Stimulated activated CD4-positive, alpha-beta T cell treated with anti-CD3 and anti-CD28 coated beads, Interleukin-1b, Interleukin-23, amount 100 ng/mL, for 24 hours (primary cell): ENCODE data around the gene QKI.
A peak's percentile ranks its signal among the peaks of the same experiment; 100 is the strongest.
"Not testable (repeated sequence)": the region's sequence is repeated elsewhere in the genome, so short reads cannot be mapped to it uniquely, and the experiment has no call there.

ENCODE experiments used
- DNase-seq, 4 experiments: peaks; one replicate each; pipeline ENCODE4 v3.0.0-alpha.2; 2020; ENCODE audit warnings: low read depth in 4 of 4, low spot score in 1 of 4

QKI gene

GRCh38 chr6:163414117-163414945 lies at the start of gene QKI:
Gene QKI (plus strand): TSS chr6:163414718. CDS start chr6:163415194, 476 bp downstream.
- DNase-seq = peak; percentile 56 to 73 (median 64)

GRCh38 chr6:163366288-163366687 lies 48.2 kb upstream of the QKI start:
- no peak for DNase-seq

DNA sequence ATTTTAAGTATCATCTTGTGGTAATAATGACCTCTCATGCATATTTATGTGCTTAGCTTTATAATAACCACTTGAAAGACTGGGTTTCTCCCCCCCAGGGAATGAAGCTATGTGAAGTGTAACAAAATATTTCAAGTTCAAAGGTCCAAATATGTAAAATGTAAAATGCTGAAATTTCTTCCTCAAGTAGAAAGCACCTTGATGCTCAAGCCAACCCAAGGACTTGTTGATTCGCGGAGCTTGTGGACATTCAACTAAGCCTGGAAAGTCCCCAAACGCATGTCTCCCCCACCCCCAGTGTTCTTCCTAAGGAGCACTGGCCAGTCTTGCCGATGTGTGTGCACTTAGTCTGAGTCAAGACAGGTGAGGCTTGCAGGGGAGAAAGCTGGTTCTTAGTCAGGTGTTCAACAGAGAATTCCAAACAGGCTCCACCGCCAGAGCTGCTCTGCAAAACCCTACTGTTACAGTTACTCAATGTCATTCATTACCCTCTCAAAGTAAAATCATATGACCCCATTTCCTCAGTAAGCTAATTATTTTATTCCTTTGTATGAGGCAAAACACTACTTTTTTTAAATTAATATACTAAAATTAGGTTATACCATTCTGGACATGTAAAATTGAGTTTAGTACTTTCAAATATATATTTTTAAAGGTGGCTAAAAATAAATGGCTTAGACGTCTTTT lies 46.9 kb upstream of the QKI start:
- DNase-seq = no peak

DNA sequence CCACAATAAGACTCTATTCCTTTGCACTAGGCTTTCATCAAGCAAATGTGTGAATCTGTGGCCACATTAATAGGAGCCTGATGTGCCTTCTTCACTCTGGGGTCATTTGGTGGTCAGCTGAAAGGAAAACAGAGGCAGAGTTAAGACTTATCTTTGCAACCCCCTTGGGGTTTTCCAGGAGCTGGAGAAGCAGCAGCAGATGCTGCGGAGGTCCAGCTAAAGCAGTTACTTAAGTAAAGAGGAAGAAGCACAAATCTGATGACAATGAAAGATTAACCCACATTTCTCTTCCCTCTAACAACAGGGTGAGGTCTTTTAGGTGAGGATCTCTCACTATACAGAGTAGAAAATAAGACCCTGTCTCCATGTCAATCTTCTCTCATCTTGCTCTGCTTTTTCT lies 45.4 kb upstream of the QKI start:
- DNase-seq = no peak

GRCh38 chr6:163369628-163370365 lies 44.7 kb upstream of the QKI start:
- DNase-seq = no peak

DNA sequence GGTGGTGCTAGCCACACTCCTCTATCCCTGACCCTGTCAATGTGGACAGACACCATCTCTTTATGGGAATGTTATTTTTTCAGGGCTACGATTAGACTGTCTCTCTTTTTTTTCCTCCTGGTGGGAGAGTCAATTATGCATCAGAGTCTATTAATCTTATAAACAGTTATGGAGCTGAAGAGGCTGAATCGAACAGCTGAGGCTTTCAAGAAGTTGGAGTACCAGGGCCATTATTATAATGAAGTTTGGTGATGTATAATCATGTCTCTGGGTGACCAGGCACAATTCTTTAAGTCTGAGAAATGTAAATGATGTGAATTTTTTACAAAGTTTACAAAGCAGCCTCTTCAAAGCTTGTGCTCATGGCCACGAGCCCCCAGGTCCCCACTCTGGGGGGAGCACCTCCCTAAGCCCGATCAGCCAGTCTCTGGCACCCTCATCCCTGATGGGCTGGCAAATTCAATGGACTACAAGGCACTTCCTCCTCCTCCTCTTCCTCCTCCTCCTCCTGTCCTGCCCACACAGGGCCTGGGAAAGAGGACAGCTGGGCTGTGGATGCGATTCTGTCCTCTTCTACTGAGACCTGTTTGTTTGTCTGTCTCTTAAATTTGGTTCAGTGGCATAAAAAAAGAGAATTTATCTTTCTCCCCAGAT lies 43.9 kb upstream of the QKI start:
- no peak for DNase-seq

DNA sequence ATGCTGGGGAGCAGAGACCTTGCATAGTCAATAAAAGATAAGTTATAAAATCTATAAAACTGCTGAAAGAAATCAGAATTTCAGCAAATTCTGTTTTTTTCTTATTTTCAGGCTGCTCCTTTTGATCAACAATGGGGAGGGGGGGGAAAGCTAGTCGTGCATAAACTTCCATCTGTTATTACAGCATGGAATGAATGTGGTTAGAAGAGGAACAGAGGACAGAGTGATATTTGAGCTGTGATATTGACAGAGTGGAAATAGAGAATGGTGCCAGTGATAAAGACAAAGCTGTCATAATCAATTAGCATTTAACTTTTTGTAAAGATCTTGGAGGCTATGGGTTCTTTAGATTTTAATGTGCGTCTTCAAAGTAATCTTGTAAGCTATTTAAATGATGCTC lies 43.4 kb upstream of the QKI start:
- no peak for DNase-seq

GRCh38 chr6:163373240-163373639 lies 41.3 kb upstream of the QKI start:
- DNase-seq = no peak

- DNase-seq = no peak
Measured at GRCh38 chr6:163375361-163375760, 39.2 kb upstream of the QKI start.

GRCh38 chr6:163376187-163376586 lies 38.3 kb upstream of the QKI start:
- no peak for DNase-seq

GRCh38 chr6:163377561-163377960 lies 37.0 kb upstream of the QKI start:
- no peak for DNase-seq

DNA sequence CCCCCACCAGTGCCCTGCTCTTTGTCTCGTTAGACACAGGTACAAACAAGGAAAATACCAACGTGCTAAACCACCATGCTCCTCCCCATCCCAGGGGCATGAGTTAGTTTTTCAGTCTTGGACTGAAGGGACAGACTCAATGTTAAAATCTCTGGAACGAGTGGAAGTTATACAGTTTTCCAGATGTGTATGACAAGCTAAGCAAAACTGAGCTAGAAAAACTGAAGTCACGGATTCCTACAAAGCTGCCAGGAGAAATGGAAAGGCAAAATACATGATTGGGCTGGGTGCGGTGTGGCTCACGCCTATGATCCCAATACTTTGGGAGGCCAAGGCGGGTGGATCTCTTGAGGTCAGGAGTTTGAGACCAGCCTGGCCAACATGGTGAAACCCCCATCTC lies 34.3 kb upstream of the QKI start:
- DNase-seq = no peak

DNA sequence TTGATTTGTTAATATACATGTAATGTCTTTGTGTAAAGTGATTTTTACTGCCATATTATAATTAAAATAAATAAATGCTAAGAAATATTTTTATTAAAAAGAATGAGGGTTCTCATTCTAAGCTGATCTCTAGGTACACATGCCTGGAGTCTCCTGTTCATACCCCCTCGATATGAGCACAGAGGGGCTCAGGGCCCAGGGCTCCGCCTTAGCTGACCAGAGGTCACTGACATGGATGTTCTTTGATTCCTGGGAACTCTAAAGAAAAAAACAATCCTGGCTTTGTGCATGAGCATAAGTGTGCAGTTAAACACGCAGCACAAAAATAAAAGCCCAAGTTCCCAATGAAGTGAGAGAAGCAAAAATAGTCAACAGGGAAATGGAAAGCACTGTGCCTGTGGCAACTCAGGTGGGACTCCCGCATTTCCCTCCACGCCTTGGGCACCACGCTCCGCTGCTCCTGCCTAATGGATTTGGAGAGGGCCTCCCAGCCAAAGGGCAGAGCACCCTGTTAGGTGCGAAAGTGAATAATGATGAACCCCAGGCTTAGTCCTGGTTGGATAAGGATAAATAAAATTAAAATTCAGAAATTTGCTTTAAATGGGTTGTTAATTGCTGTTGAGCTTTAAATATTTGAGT lies 33.3 kb upstream of the QKI start:
- DNase-seq = no peak

DNA sequence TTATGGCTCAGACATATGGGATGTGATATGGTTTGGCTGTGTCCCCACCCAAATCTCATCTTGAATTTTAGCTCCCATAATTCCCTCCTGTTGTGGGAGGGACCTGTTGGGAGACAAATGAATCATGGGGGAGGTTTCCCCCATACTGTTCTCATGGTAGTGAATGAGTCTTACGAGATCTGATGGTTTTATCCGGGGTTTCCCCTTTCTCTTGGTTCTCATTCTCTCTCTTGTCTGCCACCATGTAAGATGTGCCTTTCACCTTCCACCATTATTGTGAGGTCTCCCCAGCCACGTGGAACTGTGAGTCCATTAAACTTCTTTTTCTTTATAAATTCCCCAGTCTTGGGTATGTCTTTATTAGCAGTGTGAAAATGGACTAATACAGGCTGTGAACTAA lies 31.1 kb upstream of the QKI start:
- DNase-seq = not testable (repeated sequence)

DNA sequence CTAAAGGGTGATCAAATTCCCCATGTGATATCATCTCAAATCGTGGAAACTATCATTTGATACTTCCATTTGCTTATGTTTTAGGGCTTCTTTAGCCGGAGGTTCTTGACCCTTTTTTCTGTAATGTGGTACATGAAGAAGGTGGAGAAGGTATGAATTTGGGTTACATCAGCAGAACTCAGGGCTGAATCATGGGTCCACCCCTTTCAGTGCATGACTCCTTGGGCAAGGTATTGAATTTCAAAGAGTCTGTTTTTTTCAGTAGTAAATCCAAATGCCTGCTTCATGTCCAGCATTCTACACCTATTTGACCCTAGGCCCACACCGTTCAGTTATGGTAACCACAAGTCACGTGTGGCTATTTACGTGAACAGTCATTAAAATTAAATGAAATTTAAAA lies 30.6 kb upstream of the QKI start:
- DNase-seq = no peak

DNA sequence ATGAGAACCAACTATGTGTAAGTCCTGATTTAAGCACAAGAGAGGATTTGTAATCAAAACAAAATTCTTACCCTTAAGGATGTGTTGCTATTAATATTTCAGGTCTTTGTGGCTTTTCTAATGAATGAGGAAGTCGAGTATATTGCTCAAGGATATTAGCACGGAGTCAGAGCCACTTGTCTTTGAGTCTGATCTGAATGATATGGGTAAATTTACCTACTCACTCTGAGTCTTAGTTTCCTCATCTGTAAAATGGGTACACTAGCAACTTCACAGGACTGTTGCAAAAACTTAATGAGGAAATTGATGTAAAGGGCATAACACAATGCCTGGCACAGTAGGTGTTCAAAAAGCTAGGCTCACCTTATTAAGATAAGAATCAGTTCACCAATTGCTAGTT lies 30.0 kb upstream of the QKI start:
- DNase-seq = no peak

DNA sequence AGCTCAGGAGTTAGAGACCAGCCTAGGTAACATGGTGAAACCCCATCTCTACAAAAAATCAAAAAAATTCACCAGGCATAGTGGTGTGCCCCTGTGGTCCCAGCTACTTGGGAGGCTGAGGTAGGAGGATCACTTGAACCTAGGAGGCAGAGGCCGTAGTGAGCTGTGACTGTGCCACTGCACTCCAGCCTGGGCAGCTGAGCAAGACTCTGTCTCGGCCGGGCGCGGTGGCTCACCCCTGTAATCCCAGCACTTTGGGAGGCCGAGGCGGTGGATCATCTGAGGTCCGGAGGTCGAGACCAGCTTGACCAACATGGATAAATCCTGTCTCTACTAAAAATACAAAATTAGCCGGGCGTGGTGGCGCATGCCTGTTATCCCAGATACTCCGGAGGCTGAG lies 29.0 kb upstream of the QKI start:
- not testable (repeated sequence) for DNase-seq

DNA sequence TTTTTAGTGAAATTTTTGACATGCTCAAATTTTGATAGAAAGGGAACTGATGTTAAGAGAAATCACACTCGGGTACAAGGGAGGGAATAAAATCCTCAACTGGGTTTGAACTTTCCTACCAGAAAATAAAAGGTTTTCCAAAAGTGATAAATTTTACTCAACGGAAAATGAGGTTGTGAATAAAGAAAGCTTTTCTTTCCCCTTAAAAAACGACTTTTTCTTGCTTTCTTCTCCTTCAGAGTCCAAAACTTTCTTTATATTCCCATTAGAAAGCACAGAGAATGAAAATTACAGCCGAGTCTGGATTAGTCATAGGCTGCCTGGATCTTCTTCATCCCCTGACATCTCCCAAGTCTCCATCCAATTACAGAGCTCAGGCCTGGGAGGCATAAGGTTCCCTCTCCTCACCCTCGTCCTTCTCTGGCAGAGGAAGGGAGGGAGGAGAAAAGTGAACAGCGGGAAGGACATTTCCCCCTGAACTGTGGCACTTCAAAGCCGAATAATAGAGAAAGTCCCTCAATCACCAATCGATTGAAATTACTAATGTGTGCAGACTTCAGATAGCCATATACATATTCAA lies 28.1 kb upstream of the QKI start:
- no peak for DNase-seq

DNA sequence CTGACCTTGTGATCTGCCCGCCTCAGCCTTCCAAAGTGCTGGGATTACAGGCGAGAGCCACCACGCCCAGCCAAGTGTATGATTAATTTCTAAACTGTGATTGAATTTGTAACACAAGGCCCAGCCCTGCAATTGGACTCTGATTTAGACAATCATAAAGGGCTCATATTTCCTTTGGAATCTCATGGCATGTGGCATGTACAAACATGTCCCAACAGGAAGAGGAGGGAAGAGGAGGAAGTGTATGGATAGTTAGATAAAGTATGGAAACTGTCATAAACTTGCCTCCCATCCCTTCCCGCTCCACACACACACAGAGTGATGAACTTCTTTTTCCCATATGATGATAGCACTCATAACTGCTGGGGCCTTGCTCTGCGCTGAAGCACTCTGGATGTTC lies 27.2 kb upstream of the QKI start:
- DNase-seq = no peak

DNA sequence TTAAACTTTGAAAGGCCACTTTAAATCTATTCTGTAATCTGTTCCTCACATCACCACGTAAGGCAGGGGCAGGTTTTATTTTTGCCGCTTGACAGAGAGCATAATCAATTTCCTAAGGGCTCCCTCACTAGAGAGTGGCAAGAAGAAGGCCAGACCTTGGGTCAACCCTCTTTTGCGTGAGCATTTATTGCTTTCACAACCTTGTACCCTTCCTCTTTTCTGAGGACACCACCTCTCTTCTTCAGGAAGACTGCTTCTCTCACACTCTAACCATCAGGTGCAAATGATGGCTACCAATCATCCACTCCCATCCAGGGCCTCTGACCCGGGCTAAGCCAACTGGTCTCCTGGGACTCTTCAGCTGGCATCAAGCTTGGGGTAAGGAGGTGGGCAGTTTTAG lies 25.2 kb upstream of the QKI start:
- DNase-seq = no peak

- DNase-seq = no peak
Measured at GRCh38 chr6:163390770-163391169, 23.7 kb upstream of the QKI start.
